CD14-positive monocyte (primary cell): ENCODE data around the gene LGALS8. TPM values are rescaled to one million over a fixed set of nuclear protein-coding genes. Genes with fewer than 3 reads are reported as not detected.
"Not testable (repeated sequence)": the region's sequence is repeated elsewhere in the genome, so short reads cannot be mapped to it uniquely, and the experiment has no call there.

Source experiments
- DNase-seq, 3 donors: peaks; one replicate each; pipeline ENCODE4 v3.0.0-alpha.2; 2011 to 2022
- H2AFZ ChIP-seq: 2 replicates; pipeline ENCODE4 v1.6.0; 2012; ENCODE audit warnings: mild to moderate bottlenecking, low read depth, low read length, inconsistent platforms; ENCODE audit not compliant: insufficient read depth, poor library complexity, severe bottlenecking
- H3K27ac ChIP-seq, 2 donors: 1 replicate in 1 of 2; 2 replicates in 1 of 2; pipeline ENCODE4 v1.5.1; 2012 to 2013; ENCODE audit warnings: low read length in 2 of 2, control low read depth in 1 of 2, inconsistent platforms in 1 of 2, low read depth in 1 of 2, mild to moderate bottlenecking in 1 of 2
- H3K27me3 ChIP-seq, 2 donors: one replicate each; pipeline versions ENCODE4 v1.6.0 to v1.6.1; 2011 to 2013; ENCODE audit warnings: low read length in 2 of 2; ENCODE audit not compliant: control insufficient read depth in 2 of 2, insufficient read depth in 2 of 2
- H3K36me3 ChIP-seq, 2 donors: replicated peaks in 1 of 2; 1 replicate in 1 of 2; 2 replicates in 1 of 2; pipeline versions ENCODE4 v1.5.1 to v1.6.1; 2012 to 2013; ENCODE audit warnings: low read length in 2 of 2, control low read depth in 1 of 2, inconsistent platforms in 1 of 2, mild to moderate bottlenecking in 1 of 2; ENCODE audit not compliant: insufficient read depth in 2 of 2, control insufficient read depth in 1 of 2
- H3K4me1 ChIP-seq, 2 donors: 1 replicate in 1 of 2; 2 replicates in 1 of 2; pipeline versions ENCODE4 v1.5.1 to v1.6.1; 2012 to 2013; ENCODE audit warnings: low read length in 2 of 2, control low read depth in 1 of 2, inconsistent platforms in 1 of 2, mild to moderate bottlenecking in 1 of 2, moderate library complexity in 1 of 2; ENCODE audit not compliant: insufficient read depth in 2 of 2, control insufficient read depth in 1 of 2
- H3K4me2 ChIP-seq: replicated peaks from 2 replicates; pipeline ENCODE3; 2012; ENCODE audit warnings: low read length, moderate library complexity, mild to moderate bottlenecking; ENCODE audit not compliant: poor library complexity, severe bottlenecking; ENCODE audit errors: extremely low read depth
- H3K4me3 ChIP-seq, 3 experiments: fragments of 200-600 bp in 1 of 3; sonication (generic) in 1 of 3; replicated peaks in 1 of 3; 1 replicate in 2 of 3; 2 replicates in 1 of 3; pipeline ENCODE4 v1.5.1; 2011 to 2013; ENCODE audit warnings: low read length in 3 of 3, mild to moderate bottlenecking in 3 of 3, control low read depth in 2 of 3, low read depth in 2 of 3, inconsistent platforms in 1 of 3, moderate library complexity in 1 of 3
- H3K79me2 ChIP-seq: 2 replicates; pipeline ENCODE4 v1.6.0; 2012; ENCODE audit warnings: mild to moderate bottlenecking, control low read depth, inconsistent platforms, low read length, moderate library complexity; ENCODE audit not compliant: insufficient read depth
- H3K9ac ChIP-seq: 2 replicates; pipeline ENCODE4 v1.6.0; 2017; ENCODE audit warnings: low read length, mild to moderate bottlenecking; ENCODE audit not compliant: insufficient read depth, poor library complexity, severe bottlenecking
- H3K9me3 ChIP-seq, 2 donors: replicated peaks in 1 of 2; 1 replicate in 1 of 2; 2 replicates in 1 of 2; pipeline versions ENCODE4 v1.5.1 to v1.6.1; 2012 to 2013; ENCODE audit warnings: low read length in 2 of 2, control low read depth in 1 of 2; ENCODE audit not compliant: control insufficient read depth in 1 of 2, insufficient read depth in 1 of 2
- H4K20me1 ChIP-seq: 2 replicates; pipeline ENCODE4 v1.6.0; 2012; ENCODE audit warnings: mild to moderate bottlenecking, low read length, control low read depth, moderate library complexity; ENCODE audit not compliant: insufficient read depth
- H3K27ac Mint-ChIP-seq, 7 donors: one replicate each; pipeline ENCODE4 v1.8.0; 2020; ENCODE audit warnings: mild to moderate bottlenecking in 7 of 7, mixed read lengths in 7 of 7, moderate library complexity in 6 of 7, inconsistent platforms in 2 of 7
- H3K27me3 Mint-ChIP-seq, 3 donors: one replicate each; pipeline ENCODE4 v1.8.0; 2021 to 2022; ENCODE audit warnings: low read depth in 3 of 3, mild to moderate bottlenecking in 3 of 3, mixed read lengths in 3 of 3, moderate library complexity in 3 of 3, inconsistent platforms in 1 of 3
- H3K36me3 Mint-ChIP-seq, 2 donors: one replicate each; pipeline ENCODE4 v1.8.0; 2020; ENCODE audit warnings: mixed read lengths in 2 of 2, inconsistent platforms in 1 of 2, mild to moderate bottlenecking in 1 of 2
- H3K4me1 Mint-ChIP-seq: one replicate; pipeline ENCODE4 v1.8.0; 2020; ENCODE audit warnings: mild to moderate bottlenecking, mixed read lengths
- H3K4me3 Mint-ChIP-seq, 2 donors: one replicate each; pipeline ENCODE4 v1.8.0; 2020; ENCODE audit warnings: mild to moderate bottlenecking in 2 of 2, mixed read lengths in 2 of 2, moderate library complexity in 1 of 2
- H3K9me3 Mint-ChIP-seq, 7 donors: one replicate each; pipeline ENCODE4 v1.8.0; 2020 to 2022; ENCODE audit warnings: mixed read lengths in 7 of 7, mild to moderate bottlenecking in 6 of 7, moderate library complexity in 6 of 7, inconsistent platforms in 2 of 7
- CTCF ChIP-seq: fragments of 200-600 bp; IDR thresholded peaks from one replicate; pipeline ENCODE4 v1.8.0; 2022; ENCODE audit warnings: antibody characterized with exemption, mild to moderate bottlenecking
- WGBS: methylation state at CpG from one replicate; pipeline ENCODE4 v1.1.5; 2013; ENCODE audit warnings: missing lambda C conversion rate; ENCODE audit not compliant: insufficient coverage; 5-methylcytosine and 5-hydroxymethylcytosine counted together
- intact Hi-C, 2 donors: fragments of 100-400 bp; cut with micrococcal nuclease; formaldehyde crosslinking; loops; one replicate each; pipeline versions ENCODE4 v1.15.0 to v1.15.1; 2023
- polyA plus RNA-seq, 3 donors: library from polyadenylated mRNA; depleted of rRNA in 1 of 3; unstranded in 2 of 3; stranded (reverse) in 1 of 3; fragments of 300-500 nt in 2 of 3; fragments of >200 nt in 1 of 3; fragmentation: Illumina TruSeq in 2 of 3; gene quantifications; 1 replicate in 2 of 3; 2 replicates in 1 of 3; pipeline ENCODE4 v1.2.3, GENCODE V29; 2012 to 2021

LGALS8 gene
- polyA plus RNA-seq, 3 donors: 58.9 to 84.6 (median 75.7) TPM

GRCh38 chr1:236575523-236575922 is 51.7 kb downstream of the LGALS8 start:
- Histone ChIP-seq H2AFZ (no peak overlapping the region), H4K20me1 (no peaks in the 10 kb centered on the region), H3K27ac (no peak overlapping the region), H3K36me3 (peaks cover 90 to 100% of the 10 kb centered on the region in 2 donors), H3K9me3 (no peaks in the 10 kb centered on the region), H3K4me2 (no peak overlapping the region), H3K9ac (no peak overlapping the region), H3K79me2 (no peaks in the 10 kb centered on the region), H3K4me1 (no peaks in the 10 kb centered on the region), H3K27me3 (no peaks in the 10 kb centered on the region), H3K4me3 (no peak overlapping the region)
- Mint-ChIP-seq H3K27me3 (no peaks in the 10 kb centered on the region), H3K36me3 (peaks cover 71 to 90% of the 10 kb centered on the region in 2 donors), H3K9me3 (no peaks in the 10 kb centered on the region), H3K4me3 (no peak overlapping the region), H3K4me1 (no peaks in the 10 kb centered on the region), H3K27ac (no peak overlapping the region)
- TF ChIP-seq CTCF: no peak
- intact Hi-C loops: loop anchor here in 1 of 2 donors (10.0 kb wide), 1 partner anchor 881 kb away; no protein-coding TSS in a partner anchor
- DNase-seq: no peak
- 100% methylated on average over 1 of the region's 3 CpGs for WGBS

GRCh38 chr1:236576004-236576403 is 52.2 kb downstream of the LGALS8 start:
- WGBS: 40% methylated on average over 1 of the region's 2 CpGs
- peaks cover 72 to 90% of the 10 kb centered on the region in 2 donors for H3K36me3 Mint-ChIP-seq
- H3K36me3 ChIP-seq: peaks cover 87 to 99% of the 10 kb centered on the region in 2 donors
- no peak overlapping the region for H3K4me2 ChIP-seq
- no peak for DNase-seq
- H3K9me3 ChIP-seq: no peaks in the 10 kb centered on the region
- H3K4me3 ChIP-seq: no peak overlapping the region
- no peaks in the 10 kb centered on the region for H3K9me3 Mint-ChIP-seq
- no peaks in the 10 kb centered on the region for H3K4me1 ChIP-seq
- intact Hi-C loops: loop anchor here in 1 of 2 donors (10.0 kb wide), 1 partner anchor 881 kb away; no protein-coding TSS in a partner anchor
- H3K4me3 Mint-ChIP-seq: no peak overlapping the region
- H3K27ac ChIP-seq: no peak overlapping the region
- no peaks in the 10 kb centered on the region for H3K27me3 ChIP-seq
- no peaks in the 10 kb centered on the region for H3K79me2 ChIP-seq
- no peaks in the 10 kb centered on the region for H3K4me1 Mint-ChIP-seq
- H3K27me3 Mint-ChIP-seq: no peaks in the 10 kb centered on the region
- no peak overlapping the region for H3K9ac ChIP-seq
- no peak overlapping the region for H2AFZ ChIP-seq
- no peak for TF ChIP-seq CTCF
- H3K27ac Mint-ChIP-seq: no peak overlapping the region
- no peaks in the 10 kb centered on the region for H4K20me1 ChIP-seq

GRCh38 chr1:236577041-236577440 is 53.3 kb downstream of the LGALS8 start:
- H4K20me1 ChIP-seq, H2AFZ ChIP-seq, H3K4me1 Mint-ChIP-seq, H3K9ac ChIP-seq, H3K27me3 Mint-ChIP-seq, H3K79me2 ChIP-seq, H3K4me2 ChIP-seq, H3K27me3 ChIP-seq, H3K27ac ChIP-seq, H3K9me3 Mint-ChIP-seq, H3K9me3 ChIP-seq, DNase-seq, H3K4me3 Mint-ChIP-seq, H3K4me3 ChIP-seq, H3K27ac Mint-ChIP-seq, H3K4me1 ChIP-seq: not testable (repeated sequence)
- H3K36me3 ChIP-seq: peaks cover 87 to 99% of the 10 kb centered on the region in 2 donors
- intact Hi-C loops: loop anchor here in 1 of 2 donors (10.0 kb wide), 1 partner anchor 882 kb away; no protein-coding TSS in a partner anchor
- peaks cover 71 to 90% of the 10 kb centered on the region in 2 donors for H3K36me3 Mint-ChIP-seq
- 86% methylated on average over 4 of the region's 7 CpGs for WGBS
